HG02763 (cell line): ENCODE data around the gene CCDC116.
"Not testable (repeated sequence)": the region's sequence is repeated elsewhere in the genome, so short reads cannot be mapped to it uniquely, and the experiment has no call there.

Source experiments
- ATAC-seq: cut with Tn5 transposase; IDR thresholded peaks from one replicate; pipeline ENCODE4 v1.9.1; 2021; ENCODE audit warnings: mild to moderate bottlenecking, moderate library complexity; ENCODE audit not compliant: unreplicated experiment

CCDC116 gene

DNA sequence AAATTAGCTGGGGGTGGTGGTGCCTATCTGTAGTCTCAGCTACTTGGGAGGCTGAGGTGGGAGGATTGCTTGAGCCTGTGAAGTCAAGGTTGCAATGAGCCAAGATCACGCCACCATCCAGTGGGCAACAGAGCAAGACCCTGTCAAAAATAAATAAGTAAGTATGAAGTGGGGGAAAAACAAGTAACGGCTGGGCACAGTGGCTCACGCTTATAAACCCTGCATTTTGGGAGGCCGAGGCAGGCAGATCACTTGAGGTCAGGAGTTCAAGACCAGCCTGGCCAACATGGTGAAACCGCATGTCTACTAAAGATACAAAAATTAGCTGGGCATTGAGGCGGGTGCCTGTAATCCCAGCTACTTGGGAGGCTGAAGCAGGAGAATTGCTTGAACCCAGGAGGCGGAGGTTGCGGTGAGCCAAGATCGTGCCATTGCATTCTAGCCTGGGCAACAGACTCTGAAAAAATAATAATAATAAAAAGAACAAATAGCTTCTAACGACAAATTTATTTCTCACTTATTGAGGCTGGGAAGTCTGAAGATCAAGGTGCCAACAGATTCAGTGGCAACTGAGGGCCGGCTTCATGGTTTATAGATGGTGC is 22.9 kb upstream of the CCDC116 start:
- not testable (repeated sequence) for ATAC-seq

GRCh38 chr22:21611210-21611977 is 21.2 kb upstream of the CCDC116 start:
- no peak for ATAC-seq

DNA sequence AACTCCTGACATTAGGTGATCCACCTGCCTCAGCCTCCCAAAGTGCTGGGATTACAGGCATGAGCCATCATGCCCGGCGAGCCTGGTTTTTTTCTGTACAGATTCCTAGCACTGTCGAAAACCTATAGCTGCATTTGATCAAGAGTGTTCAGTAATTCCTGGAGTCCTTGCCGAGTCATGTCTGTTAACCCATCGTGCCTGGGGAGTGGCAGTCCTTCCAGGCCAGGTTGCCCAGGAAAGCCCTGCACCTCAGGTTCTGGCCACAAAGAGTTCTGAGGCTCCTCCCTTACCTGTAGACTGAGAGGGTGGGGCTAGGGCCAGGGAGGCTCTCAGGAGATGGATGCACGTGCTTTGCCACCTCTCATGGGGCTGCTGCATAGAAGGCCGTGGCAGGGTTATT is 19.7 kb upstream of the CCDC116 start:
- ATAC-seq = no peak

DNA sequence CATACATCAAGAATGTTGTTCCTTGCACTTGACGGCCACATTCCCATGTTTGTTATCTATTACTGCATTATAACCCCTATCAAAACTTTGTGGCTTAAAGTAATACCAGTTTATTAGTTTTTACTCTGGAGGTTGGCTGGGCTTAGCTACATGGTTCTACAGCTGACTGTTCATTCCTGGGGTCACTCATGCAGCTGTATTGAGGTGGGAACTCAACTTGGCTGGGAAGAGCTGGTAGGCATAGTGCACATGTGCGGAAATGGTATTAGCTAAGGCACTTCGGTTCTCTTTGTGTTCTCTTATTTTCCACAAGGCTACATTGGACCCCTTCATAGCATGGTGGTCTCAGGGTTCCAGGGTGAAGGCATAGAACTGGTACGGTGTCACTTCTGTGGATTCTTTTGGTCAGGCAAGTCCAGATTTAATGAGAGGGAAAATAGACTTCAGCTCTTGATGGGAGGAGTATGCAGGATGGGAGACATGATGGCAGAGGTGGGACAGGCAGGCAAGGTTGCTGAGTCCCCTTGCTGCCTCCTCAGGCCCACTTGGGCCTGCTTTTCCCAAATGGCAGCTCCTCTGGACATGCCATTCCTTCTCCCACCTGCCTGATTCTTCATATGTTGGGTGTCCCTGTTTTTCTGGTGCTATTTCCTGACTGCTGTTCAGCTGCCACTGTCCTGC is 18.9 kb upstream of the CCDC116 start:
- ATAC-seq = no peak

DNA sequence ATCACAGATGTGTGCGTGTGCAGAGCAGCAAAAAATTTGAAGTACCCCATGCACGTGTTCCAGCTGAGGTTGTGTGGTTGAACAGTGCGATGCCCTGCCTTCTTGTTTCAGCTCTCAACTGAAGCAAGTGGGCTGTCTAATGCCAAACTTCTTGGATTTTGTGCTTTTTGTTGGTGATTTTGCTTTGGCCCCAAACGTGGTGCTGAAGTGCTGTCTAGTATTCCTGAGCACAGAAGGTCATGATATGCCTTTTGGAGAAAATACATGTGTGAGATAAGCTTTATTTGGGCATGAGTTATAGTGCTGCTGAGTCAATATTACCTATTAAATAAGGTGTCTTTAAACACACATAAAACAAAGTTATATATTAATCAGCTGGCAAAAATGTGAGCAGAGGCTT is 16.8 kb upstream of the CCDC116 start:
- no peak for ATAC-seq

DNA sequence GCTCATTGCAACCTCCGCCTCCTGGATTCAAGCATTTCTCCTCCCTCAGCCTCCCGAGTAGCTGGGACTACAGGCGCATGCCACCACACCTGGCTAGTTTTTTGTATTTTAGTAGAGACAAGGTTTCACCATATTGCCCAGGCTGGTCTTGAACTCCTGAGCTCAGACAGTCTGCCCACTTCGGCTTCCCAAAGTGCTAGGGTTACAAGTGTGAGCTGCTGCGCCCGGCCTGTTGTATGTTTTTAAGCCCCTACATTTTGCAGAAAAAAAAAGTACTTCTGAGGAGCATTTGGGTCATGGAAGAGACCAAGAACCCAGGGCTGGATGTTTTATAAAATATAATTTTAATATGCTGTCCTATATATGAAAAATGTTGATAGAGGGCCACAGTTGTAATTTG is 15.2 kb upstream of the CCDC116 start:
- not testable (repeated sequence) for ATAC-seq

DNA sequence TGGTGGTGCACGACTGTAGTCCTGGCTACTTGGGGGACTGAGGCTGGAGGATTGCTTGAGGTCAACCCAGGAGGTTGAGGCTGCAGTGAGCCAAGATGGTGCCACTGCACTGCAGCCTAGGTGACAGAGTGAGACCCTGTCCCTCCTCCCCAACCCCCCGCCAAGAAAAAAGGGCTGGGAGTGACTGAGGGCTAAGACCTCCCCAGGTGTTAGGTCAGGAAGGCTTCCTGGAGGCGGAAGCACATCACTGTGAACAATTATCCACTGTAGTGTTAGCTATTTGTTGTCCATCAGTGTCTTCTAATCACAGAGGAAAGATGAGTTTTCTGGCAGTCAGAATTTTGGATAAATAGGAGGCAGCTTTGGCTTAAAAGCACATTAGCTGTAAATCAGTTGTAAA is 11.5 kb upstream of the CCDC116 start:
- no peak for ATAC-seq

DNA sequence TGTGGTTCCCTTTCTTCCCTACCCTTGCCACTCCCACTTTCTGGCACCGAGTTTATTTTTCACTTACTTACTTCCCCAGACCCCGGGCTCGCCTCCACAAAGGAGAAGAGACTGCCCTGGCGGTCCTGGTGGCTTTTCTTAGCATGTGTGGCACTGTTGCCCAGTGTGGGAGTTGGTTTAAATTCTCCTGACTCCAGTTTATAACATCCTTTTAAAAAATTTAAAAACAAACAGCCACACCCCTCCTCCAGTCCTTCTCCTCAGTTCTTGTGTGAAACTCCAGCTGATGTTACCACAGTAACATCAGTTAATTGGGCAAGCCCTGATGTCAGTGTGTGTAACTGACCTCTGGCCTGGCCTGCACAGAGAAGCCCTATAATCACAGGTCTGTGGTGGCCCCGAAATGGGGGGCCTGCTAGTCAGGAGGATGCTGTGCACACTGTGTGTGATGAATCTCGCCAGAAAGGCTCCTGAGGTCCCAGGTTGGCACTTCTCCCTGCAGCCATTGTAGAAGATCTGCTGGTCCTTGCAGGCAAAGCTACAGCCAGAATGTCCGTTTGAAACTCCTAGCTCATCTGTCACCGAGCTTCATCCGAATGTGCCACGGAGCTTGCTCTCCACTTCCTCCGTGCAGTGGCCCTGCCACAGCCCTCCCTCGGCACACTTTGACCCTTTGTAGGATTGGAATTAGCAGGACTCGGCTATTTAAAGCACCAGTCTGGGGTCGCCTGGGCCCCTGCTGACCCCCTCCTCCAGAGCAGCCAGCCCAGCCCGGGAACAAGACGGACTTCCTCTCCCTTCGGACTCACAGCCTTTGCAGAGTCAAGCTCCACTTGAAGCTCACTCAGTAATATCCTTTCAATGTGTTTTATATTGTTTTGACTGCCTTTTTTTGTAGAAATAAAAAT is 10.3 kb upstream of the CCDC116 start:
- ATAC-seq = no peak

DNA sequence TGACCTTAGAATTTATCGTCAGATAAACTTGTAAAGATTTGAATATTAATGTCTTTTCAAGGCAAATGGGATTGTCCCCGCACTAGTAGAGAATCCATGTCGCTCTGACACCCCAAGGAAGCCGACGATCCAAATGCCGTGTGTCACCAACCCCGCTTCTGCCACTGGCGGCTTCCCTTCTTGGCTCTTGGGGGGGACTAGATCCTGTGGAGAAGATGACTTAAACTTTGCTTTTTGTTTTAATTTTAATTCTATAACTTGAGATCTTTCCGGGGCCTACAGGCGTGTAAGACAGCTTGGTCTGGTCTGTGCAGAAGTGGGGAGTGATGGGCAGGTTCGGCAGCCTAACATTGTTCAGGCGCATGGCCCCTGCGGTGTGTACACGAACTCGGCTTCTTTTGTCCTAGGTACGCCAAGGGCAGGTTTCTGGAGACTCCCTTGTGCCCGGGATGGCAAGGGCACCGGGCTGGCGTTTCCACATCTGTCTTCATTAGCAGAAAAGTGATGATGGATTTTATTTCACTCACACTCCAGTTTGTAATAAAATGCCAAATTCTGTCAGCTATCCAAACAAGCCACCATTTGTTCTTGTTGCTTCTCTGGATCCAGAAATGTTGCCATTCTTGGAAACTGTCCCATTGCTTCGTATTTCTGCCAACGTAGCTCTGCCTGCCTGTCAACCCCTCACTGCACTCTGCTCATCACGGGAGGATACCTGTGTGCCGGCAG is 9.5 kb upstream of the CCDC116 start:
- no peak for ATAC-seq

- no peak for ATAC-seq
These were observed 9.0 kb upstream of the CCDC116 start for GRCh38 chr22:21623648-21623970.

DNA sequence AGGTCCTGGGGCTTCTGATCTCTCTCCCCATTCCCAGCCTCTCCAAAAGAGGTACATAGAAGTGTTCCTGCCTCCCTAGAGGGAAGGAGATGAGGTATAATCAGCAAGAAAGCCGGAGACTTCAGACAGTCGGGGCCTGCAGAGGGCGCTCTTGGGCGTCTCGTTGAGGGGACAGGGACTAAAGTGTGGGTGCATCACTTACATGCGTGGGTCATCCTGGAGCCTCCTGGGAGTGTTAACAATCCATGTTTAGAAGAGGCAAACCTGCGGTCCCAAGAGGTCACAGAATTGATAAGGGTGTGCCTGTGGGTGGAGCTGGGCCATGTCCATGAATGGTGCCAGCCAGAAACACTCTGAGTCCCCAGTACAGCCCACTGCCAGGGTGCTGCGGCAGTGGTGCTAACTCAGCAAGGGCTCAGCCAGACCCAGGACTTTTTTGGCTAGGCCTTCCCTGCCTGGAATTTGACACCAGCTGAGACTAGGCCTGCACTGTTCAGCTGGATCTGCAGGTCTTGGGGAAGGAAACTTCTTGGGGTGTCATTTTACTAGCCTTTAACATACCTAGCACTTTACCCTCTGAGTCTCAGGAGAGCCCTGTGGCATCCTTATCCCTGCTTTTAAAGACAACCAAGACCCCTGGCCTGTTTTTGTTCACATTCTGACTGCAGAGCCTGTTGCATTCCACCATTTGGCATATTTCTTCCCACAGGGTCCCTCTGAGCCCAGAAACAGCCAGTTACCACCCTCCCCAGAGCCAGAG is 8.3 kb upstream of the CCDC116 start:
- no peak for ATAC-seq

GRCh38 chr22:21624880-21625791 is 7.4 kb upstream of the CCDC116 start:
- no peak for ATAC-seq

DNA sequence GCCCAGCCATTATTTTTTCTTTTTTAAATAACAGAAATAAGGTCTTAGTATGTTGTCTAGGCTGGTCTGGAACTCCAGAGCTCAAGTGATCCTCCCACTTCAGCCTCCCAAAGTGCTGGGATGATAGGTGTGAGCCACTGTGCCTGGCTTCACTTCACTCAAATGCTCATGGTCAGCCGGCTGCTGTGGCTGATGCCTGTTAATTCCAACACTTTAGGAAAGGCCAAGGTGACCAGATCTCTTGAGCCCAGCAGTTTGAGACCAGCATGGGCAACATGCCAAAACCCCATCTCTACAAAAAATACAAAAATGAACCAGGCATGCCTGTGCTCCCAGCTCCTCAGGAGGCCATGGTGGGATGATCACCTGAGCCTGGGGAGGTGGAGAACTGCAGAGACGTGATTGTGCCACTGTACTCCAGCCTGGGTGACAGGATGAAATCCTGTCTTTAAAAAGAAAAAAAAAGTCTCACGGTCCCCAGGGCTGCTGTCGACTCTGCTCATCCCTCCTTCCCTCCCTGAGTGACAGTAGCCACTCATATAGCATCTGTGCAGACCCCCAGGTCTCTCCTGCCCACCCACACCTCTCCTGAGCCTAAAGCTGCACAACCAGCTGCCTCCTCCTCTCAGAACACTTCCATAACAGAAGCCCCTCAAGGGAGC is 6.4 kb upstream of the CCDC116 start:
- no peak for ATAC-seq

DNA sequence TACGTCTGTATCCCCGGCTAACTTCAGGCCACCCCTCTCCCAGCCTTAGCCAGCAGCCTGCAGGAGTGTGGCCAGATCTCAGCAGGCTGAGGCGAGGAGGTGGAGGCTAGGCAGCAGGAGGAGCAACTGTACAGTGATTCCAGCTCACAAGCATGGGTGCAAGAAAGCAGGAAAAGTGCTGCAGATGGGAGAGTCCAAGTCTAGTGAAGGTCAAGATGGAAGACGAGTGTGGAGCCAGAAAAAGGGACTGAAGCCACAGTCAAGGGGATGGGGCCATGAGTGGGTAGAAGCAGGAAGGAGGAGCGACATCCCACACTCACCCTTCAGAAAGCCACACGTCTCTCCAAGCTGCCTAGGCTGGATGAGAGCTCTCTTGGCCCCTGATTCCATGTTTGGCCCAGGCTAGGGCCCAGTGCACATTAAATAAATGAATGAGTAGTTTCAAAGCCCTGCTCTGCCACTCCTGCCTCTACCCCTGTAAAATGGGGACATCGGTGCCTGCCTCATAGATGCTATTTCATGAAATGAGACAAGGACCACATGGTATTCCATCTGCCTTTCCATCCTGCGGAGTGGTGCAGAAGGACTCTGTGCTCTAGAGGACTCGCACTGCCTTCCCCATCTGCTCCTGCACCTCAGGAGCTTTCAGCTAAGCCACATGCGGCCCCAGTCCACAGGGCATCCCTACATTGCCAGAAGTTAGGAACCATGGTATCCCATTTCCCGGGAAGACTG is 5.7 kb upstream of the CCDC116 start:
- no peak for ATAC-seq

DNA sequence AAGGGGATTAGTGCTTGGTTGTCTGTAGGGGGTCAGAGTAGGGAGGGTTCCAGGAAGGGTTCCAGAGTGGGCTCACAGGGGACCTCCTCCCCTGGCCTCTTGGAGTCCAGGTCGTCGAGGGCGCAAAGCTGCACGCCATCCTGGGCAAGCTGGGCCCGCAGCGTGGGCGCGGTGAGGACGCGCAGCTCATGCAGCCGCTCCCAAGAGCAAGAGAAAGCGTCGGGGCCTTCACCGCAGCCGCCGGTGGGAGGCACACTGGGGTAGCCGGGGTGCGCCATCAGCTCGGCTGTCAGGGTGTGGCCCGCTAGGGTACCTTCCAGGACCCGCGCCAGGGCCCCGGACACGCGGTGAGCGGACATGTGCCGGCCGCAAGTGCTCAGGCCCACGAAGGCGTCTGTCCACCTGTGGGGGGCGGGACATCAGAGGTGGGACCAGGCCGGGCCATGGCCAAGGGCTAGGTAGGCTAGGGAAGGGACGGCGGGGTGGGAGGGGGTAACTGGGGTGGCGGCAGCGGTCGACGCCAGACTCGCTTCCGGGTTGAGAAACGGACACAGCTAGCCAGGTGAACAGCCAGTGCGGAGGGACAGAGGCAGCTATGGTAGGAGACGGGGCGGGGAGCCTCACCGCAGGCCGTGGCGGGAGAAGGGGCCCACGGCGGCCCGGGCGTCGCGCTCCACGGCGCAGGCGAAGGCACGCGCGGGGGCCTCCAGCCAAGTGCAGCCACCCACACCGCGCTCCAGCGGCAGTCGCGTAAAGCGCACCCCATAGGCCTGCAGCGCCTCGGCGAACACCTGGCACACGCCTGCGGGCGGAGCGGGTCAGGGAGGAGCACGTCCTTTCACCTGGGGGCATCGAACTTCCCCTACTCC is 3.9 kb upstream of the CCDC116 start:
- ATAC-seq = no peak

DNA sequence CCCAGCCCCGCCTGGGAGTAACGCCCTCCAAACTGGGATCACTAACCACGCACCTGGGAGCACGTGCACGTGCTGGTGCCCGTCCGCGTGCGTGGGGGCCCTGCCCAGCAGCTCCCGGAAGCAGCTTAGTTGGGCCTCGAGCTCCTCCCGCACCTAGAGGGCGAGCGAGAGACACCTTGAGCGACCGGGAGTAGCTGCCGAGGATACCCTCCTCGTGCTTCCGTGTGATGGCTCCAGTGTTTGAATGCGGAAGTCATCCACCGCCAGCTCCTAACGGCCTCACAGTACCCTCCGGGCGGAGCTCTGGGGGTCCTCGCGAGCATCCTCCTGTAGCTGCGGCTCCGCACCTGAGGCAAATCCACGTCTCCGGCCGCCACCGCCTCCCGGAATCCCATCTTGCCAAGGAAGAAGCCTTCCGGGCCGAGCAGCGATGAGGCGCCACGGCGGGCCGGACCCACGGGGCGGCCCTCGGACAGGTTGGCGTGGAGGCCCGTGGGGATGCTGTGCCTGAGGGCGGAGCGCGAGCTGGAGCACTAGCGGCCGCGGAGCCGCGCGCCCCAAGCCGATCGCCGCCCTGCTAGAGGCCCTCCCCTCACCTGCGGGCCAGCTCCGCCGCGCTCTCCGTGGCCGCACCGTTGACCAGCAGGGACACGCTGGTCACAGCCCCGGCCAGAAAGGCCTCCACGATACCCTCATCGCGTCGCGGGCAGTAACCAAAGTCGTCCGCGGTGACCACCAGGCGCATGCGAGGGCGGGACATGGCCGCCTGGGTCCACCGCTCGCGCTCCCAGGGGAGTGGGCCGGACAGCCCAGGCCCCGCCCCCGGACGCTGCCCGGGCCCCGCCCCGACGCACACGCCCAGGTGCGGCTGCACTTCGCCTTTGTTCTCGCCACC is 3.1 kb upstream of the CCDC116 start, which contains the start of gene YDJC:
TSS of gene YDJC (minus strand) at position 768 of the 895 bp plus-strand sequence. CDS start at position 760, 8 bp downstream.
- ATAC-seq = peak; percentile 79
